Tibial nerve (tissue), 4 donors: Measurements from ENCODE around the gene CNOT8.

Source experiments
- EP300 ChIP-seq, 2 donors: sonication (generic); formaldehyde crosslinking; IDR thresholded peaks; one replicate each; pipeline ENCODE4 v1.6.1; 2017; ENCODE audit warnings: antibody characterized with exemption in 2 of 2, mild to moderate bottlenecking in 1 of 2
- TF ChIP-seq, protein P1 (sequence below), 5 experiments: fragments of 200-600 bp in 3 of 5; fragments of 450-650 bp in 2 of 5; sonication (generic) in 3 of 5; IDR thresholded peaks; one replicate each; pipeline ENCODE4 v1.5.1; 2016 to 2019; ENCODE audit warnings: antibody characterized with exemption in 5 of 5, mild to moderate bottlenecking in 3 of 5, moderate library complexity in 2 of 5

DNA sequence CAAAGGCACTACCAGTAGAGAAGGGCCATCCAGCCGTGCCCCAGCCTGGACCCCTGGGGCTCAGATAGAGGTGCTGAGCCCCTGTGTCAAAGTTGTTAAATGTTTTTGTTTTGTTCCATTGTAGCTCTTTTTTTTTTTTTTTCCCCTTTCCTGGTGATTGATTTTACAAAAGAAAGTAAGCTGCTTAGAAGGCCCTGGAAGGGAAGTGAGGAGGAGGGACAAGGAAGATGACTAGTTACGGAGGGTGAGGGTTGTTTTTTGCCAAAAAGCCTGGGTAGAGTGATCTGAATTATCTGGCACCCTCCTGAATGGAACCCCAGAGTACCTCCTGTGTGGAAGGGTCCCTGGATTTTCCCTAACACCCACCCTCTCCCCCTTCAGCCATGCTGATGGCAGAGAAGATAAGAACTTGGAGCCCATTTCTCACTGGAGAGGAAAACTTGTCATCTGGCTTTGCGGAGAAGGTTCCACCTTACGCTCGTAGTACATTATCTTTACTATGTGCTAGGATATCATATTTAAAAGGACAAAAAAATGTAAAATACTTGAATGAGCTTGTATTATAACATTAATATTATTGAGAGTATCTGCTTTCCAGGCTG is 41.4 kb upstream of the CNOT8 start:
- TF ChIP-seq, protein P1, sequence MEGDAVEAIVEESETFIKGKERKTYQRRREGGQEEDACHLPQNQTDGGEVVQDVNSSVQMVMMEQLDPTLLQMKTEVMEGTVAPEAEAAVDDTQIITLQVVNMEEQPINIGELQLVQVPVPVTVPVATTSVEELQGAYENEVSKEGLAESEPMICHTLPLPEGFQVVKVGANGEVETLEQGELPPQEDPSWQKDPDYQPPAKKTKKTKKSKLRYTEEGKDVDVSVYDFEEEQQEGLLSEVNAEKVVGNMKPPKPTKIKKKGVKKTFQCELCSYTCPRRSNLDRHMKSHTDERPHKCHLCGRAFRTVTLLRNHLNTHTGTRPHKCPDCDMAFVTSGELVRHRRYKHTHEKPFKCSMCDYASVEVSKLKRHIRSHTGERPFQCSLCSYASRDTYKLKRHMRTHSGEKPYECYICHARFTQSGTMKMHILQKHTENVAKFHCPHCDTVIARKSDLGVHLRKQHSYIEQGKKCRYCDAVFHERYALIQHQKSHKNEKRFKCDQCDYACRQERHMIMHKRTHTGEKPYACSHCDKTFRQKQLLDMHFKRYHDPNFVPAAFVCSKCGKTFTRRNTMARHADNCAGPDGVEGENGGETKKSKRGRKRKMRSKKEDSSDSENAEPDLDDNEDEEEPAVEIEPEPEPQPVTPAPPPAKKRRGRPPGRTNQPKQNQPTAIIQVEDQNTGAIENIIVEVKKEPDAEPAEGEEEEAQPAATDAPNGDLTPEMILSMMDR (IDR thresholded peaks at IDR 0.05), result no peak
- no peak for TF ChIP-seq EP300 (IDR thresholded peaks at IDR 0.05)
